Gastrocnemius medialis (tissue), 4 donors: ENCODE data around the gene COL1A1. TPM values are rescaled to one million over a fixed set of nuclear protein-coding genes. Genes with fewer than 3 reads are reported as not detected.

Experiments used
- ATAC-seq, 2 donors: fragments of 150-250 bp; one replicate each; pipeline ENCODE4 v1.9.1; 2016
- DNase-seq, 2 donors: peaks; one replicate each; pipeline ENCODE4 v3.0.0-alpha.2; 2019
- H3K27ac ChIP-seq, 4 donors: fragments of 200-600 bp; sonication (generic); 1 replicate in 1 of 4; 2 replicates in 3 of 4; pipeline ENCODE4 v1.5.1; 2016 to 2018; ENCODE audit warnings: mild to moderate bottlenecking in 2 of 4, moderate library complexity in 1 of 4
- H3K27me3 ChIP-seq, 3 donors: fragments of 200-600 bp; sonication (generic) in 2 of 3; 1 replicate in 1 of 3; 2 replicates in 2 of 3; pipeline versions ENCODE4 v1.5.1 to v1.6.0; 2016 to 2019; ENCODE audit warnings: mild to moderate bottlenecking in 1 of 3, moderate library complexity in 1 of 3
- H3K36me3 ChIP-seq, 2 donors: fragments of 200-600 bp; sonication (generic) in 1 of 2; one replicate each; pipeline ENCODE4 v1.5.1; 2017 to 2018
- H3K4me1 ChIP-seq, 2 donors: fragments of 200-600 bp; sonication (generic) in 1 of 2; one replicate each; pipeline ENCODE4 v1.5.1; 2016 to 2017; ENCODE audit warnings: mild to moderate bottlenecking in 2 of 2
- H3K4me3 ChIP-seq, 4 donors: fragments of 200-600 bp; sonication (generic) in 3 of 4; 1 replicate in 1 of 4; 2 replicates in 3 of 4; pipeline ENCODE4 v1.5.1; 2016 to 2019; ENCODE audit warnings: mild to moderate bottlenecking in 2 of 4
- H3K9me3 ChIP-seq, 3 donors: fragments of 200-600 bp; sonication (generic) in 2 of 3; 1 replicate in 1 of 3; 2 replicates in 2 of 3; pipeline ENCODE4 v1.5.1; 2016 to 2019
- CTCF ChIP-seq, 5 experiments: fragments of 450-650 bp in 3 of 5; fragments of 200-600 bp in 2 of 5; sonication (generic) in 2 of 5; IDR thresholded peaks in 4 of 5; conservative IDR thresholded peaks in 1 of 5; 1 replicate in 4 of 5; 2 replicates in 1 of 5; pipeline ENCODE4 v1.5.1; 2016 to 2019; ENCODE audit warnings: antibody characterized with exemption in 5 of 5, mild to moderate bottlenecking in 3 of 5, moderate library complexity in 3 of 5
- POLR2A ChIP-seq, 2 donors: fragments of 450-650 bp; IDR thresholded peaks; one replicate each; pipeline ENCODE4 v1.6.1; 2017; ENCODE audit warnings: antibody characterized with exemption in 2 of 2, mild to moderate bottlenecking in 2 of 2, moderate library complexity in 2 of 2
- in situ Hi-C, 4 donors: fragments of 200-750 bp; cut with MboI; loops; one replicate each; pipeline versions ENCODE4 v1.15.0 to v1.8.0; 2017; ENCODE audit warnings: low sequenced_read_pairs in 4 of 4
- intact Hi-C: fragments of 100-400 bp; cut with DNase I; formaldehyde crosslinking; loops from one replicate; pipeline ENCODE4 v1.15.1; 2023; ENCODE audit warnings: low total_unique reads
- total RNA-seq, 4 donors: library from RNA; depleted of rRNA; stranded (reverse); fragments of >200 nt; gene quantifications; one replicate each; pipeline versions ENCODE4 v1.1.0 to v1.2.3, GENCODE V29; 2016

Gene COL1A1
- total RNA-seq, 4 donors from 2014 or later, result 1.7 to 9.5 (median 5.1) TPM

DNA sequence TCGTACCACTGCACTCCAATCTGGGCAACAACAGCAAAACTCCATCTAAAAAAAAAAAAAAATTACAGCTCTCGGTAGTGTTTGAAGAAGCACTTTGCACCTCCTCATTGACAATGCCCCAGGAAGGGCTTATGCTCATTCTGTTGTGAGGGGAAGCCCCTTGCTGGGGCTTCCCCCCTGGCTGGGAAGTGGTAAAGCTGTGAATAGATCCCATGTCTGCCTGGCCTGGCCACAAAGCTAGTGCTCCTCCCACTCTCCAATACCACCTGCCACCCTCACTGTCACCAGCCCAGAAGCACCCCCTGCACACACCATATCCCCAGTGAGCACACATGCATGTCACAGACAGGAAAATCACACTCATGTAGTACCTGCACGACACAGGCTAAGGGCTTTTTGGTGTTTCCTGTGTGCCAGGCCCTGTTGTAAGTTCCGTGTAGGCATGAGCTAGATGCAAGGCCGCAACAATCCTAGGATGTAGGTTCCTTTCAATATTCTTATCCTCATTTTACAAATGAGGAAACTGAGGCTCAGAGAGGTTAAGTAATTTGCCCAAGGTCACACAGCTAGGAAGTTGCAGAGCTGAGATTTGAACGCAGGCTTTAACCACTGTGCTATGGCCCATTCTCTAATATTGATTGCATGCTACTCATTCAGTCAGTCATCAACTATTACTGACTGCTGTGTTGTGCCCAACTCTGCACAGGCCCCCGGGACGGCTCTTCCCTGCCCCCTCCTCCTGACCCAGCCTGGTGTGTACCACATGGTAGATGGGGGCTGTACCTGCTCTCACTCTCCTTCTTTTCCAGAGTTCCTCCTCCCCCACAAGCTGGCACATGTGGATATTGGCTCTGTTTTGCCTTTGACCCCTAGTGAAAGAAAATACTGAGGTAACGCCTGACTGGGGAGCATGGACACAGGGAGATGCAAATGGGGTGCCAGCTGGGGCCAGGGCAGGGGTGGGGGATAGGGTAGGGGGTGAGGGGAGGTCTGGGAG is 11.9 kb upstream of the COL1A1 start:
- no peak for TF ChIP-seq POLR2A (IDR thresholded peaks at IDR 0.05)
- TF ChIP-seq CTCF (IDR thresholded peaks at IDR 0.05 in 4 of 5, conservative IDR thresholded peaks at IDR 0.05 in 1 of 5), result no peak
- peaks cover 5 to 25% (median 20%) of the 10 kb centered on the region in 3 donors for H3K27me3 ChIP-seq
- in situ Hi-C loops, result no loop called here
- DNase-seq (no peak), ATAC-seq (no peak)
- no peaks in the 10 kb centered on the region for H3K9me3 ChIP-seq
- no peak overlapping the region for H3K4me3 ChIP-seq
- no peaks in the 10 kb centered on the region for H3K36me3 ChIP-seq
- H3K4me1 ChIP-seq, result peaks cover 4 to 15% of the 10 kb centered on the region in 2 donors
- intact Hi-C loops, result no loop called here
- peak overlapping the region in 1 of 4 donors; percentile 41 for H3K27ac ChIP-seq

DNA sequence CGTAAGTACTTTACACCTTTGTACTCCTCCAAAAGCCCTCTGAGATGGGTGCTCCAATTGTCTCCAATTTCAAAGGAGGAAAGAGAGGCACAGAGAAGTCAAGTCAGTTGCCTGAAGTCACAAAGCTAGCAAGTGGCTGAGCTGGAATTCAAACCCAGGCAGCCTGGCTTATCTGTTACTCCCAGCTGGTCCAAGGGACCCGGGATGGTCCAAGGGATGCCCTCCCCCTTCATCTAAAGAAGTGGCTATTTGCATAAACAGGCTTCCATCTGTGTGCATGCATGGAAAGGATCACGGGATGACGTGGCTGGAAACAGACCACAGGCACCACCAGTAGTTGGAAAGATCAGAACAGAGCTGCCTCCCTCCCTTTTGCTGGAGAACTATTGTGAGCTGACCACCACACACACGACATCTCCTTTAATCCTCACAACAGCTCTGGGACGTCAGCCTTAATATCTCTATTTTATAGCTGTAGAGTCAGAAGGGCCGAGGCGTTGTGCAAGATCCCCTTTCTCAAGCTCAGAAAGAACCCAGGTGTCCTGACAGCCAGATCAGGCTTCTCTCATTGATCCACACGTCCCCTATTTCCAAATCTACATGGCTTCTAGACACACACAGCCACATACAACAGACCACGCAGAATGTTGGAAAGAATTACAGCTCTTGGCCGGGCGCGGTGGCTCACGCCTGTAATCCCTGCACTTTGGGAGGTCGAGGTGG is 10.9 kb upstream of the COL1A1 start:
- DNase-seq (no peak), ATAC-seq (no peak)
- in situ Hi-C loops (no loop called here), intact Hi-C loops (no loop called here)
- H3K36me3 ChIP-seq, result no peaks in the 10 kb centered on the region
- TF ChIP-seq CTCF (IDR thresholded peaks at IDR 0.05 in 4 of 5, conservative IDR thresholded peaks at IDR 0.05 in 1 of 5) (no peak), POLR2A (IDR thresholded peaks at IDR 0.05) (no peak)
- no peak overlapping the region for H3K4me3 ChIP-seq
- H3K27me3 ChIP-seq, result peaks cover 8 to 25% (median 24%) of the 10 kb centered on the region in 3 donors
- no peaks in the 10 kb centered on the region for H3K9me3 ChIP-seq
- peak overlapping the region in 1 of 4 donors; percentile 2 for H3K27ac ChIP-seq
- H3K4me1 ChIP-seq, result peaks cover 4 to 15% of the 10 kb centered on the region in 2 donors

DNA sequence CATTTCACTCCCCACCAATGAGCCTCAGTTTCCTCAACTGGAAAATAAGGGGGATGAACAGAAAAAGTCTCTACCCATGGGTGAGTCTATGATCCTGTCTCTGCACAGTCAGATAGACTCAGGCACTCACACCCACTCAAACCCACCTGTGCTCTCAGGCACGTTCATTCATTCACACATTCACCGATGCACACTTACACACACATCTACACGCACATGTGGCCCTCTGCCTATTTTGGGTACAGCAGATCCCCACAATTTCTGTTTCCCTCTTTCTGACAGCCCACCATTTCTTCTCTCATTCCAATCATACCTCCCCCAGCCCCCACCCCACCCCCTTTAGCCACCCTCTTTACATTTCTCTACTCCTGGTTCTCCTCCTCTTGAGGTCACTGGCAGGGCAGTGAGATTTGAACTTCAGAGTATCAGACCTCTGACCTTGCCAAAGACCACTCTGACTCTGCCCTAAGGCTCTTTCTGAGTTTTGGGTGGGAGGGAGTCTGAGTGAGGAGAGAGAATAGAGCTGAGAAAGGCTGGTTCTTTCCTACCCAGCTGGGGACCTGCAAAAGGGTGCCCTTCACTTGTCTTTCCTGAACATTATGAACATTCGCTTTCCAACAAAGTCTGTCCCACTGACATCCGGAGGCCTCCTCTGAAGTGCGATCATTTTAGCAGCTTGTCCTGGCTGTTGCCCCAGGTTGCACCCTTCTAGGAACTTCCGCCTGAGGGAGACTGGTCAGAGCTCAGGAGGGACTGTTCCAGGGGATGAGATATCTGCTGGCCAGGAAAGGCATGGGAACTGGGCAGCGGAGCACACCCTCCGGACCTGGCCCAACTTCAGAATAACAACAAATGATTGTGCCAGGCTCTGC is 10.1 kb upstream of the COL1A1 start:
- ATAC-seq (no peak), DNase-seq (no peak)
- Histone ChIP-seq H3K27me3 (peaks cover 8 to 28% (median 25%) of the 10 kb centered on the region in 3 donors), H3K36me3 (no peaks in the 10 kb centered on the region), H3K27ac (peak overlapping the region in 2 of 4 donors; percentile 59 to 74), H3K9me3 (no peaks in the 10 kb centered on the region), H3K4me3 (no peak overlapping the region), H3K4me1 (peaks cover 4 to 15% of the 10 kb centered on the region in 2 donors)
- intact Hi-C loops (no loop called here), in situ Hi-C loops (no loop called here)
- no peak for TF ChIP-seq POLR2A (IDR thresholded peaks at IDR 0.05)
- no peak for TF ChIP-seq CTCF (IDR thresholded peaks at IDR 0.05 in 4 of 5, conservative IDR thresholded peaks at IDR 0.05 in 1 of 5)
